H1 (cell line): ENCODE data around the gene TMEM108.

Experiments used
- BACH1 ChIP-seq: IDR thresholded peaks from 2 replicates; pipeline ENCODE4 v1.6.1; 2012; ENCODE audit warnings: low read length, improper control_type of control experiment
- CHD2 ChIP-seq: IDR thresholded peaks from 2 replicates; pipeline ENCODE4 v1.6.1; 2012; ENCODE audit warnings: low read length, improper control_type of control experiment
- CTCF ChIP-seq, 3 experiments: IDR thresholded peaks; 1 replicate in 2 of 3; 2 replicates in 1 of 3; pipeline versions ENCODE4 v1.5.1 to v1.6.1; 2011; ENCODE audit warnings: low read length in 3 of 3, mild to moderate bottlenecking in 3 of 3, inconsistent platforms in 2 of 3, low read depth in 1 of 3, moderate library complexity in 1 of 3; ENCODE audit not compliant: insufficient read depth in 1 of 3; ENCODE audit errors: control extremely low read depth in 1 of 3
- JUND ChIP-seq: IDR thresholded peaks from 2 replicates; pipeline ENCODE4 v1.6.1; 2011; ENCODE audit warnings: mild to moderate bottlenecking, improper control_type of control experiment, low read length
- MAX ChIP-seq: IDR thresholded peaks from 2 replicates; pipeline ENCODE4 v1.6.1; 2012; ENCODE audit warnings: inconsistent platforms
- POLR2A ChIP-seq, 2 experiments: IDR thresholded peaks; 1 replicate in 1 of 2; 2 replicates in 1 of 2; pipeline ENCODE4 v1.6.1; 2011; ENCODE audit warnings: low read depth in 2 of 2, low read length in 2 of 2, mild to moderate bottlenecking in 2 of 2; ENCODE audit errors: control extremely low read depth in 1 of 2
- POLR2AphosphoS5 ChIP-seq: IDR thresholded peaks from 2 replicates; pipeline ENCODE4 v1.6.1; 2011; ENCODE audit warnings: low read depth, low read length
- SIX5 ChIP-seq: IDR thresholded peaks from 2 replicates; pipeline ENCODE4 v1.6.1; 2011; ENCODE audit warnings: mild to moderate bottlenecking, low read depth, low read length

GRCh38 chr3:133401374-133402135 lies 363.4 kb downstream of the TMEM108 start:
- TF ChIP-seq BACH1 = no peak
- TF ChIP-seq POLR2AphosphoS5 = no peak
- TF ChIP-seq CTCF (IDR thresholded peaks at IDR 0.05; ENCODE audit: control extremely low read depth in 1 of 3, insufficient read depth in 1 of 3, low read depth in 1 of 3, low read length in 3 of 3) = no peak
- no peak for TF ChIP-seq MAX
- no peak for TF ChIP-seq POLR2A (IDR thresholded peaks at IDR 0.05; ENCODE audit: control extremely low read depth in 1 of 2, low read depth in 2 of 2, low read length in 2 of 2)
- no peak for TF ChIP-seq JUND
- no peak for TF ChIP-seq CHD2
- no peak for TF ChIP-seq SIX5
